DOHH2 (cell line): Measurements from ENCODE around the gene RCAN3.

Experiments used
- H3F3A ChIP-seq: fragments of 200-600 bp; sonication (generic), shearing (Covaris generic); 2 replicates; pipeline ENCODE4 v1.6.0; 2016; ENCODE audit warnings: antibody characterized with exemption, mild to moderate bottlenecking; ENCODE audit not compliant: control insufficient read depth, insufficient read depth
- H3K27ac ChIP-seq: fragments of 200-600 bp; sonication (generic); 2 replicates; pipeline ENCODE4 v1.5.1; 2014; ENCODE audit warnings: low read depth, mild to moderate bottlenecking, low read length, moderate library complexity
- H3K27me3 ChIP-seq: fragments of 200-600 bp; sonication (generic); 2 replicates; pipeline ENCODE4 v1.6.1; 2014; ENCODE audit warnings: mild to moderate bottlenecking, low read length, mixed read lengths; ENCODE audit not compliant: control insufficient read depth
- H3K36me3 ChIP-seq: fragments of 200-600 bp; sonication (generic); 2 replicates; pipeline ENCODE4 v1.6.1; 2014; ENCODE audit warnings: mild to moderate bottlenecking, low read length, moderate library complexity, mixed read lengths; ENCODE audit not compliant: control insufficient read depth
- H3K4me1 ChIP-seq: fragments of 200-600 bp; sonication (generic); 2 replicates; pipeline ENCODE4 v1.6.1; 2014; ENCODE audit warnings: mild to moderate bottlenecking, low read length, mixed read lengths; ENCODE audit not compliant: control insufficient read depth
- H3K4me2 ChIP-seq: fragments of 200-600 bp; sonication (generic); 2 replicates; pipeline ENCODE4 v1.6.0; 2014; ENCODE audit warnings: mild to moderate bottlenecking, low read length, moderate library complexity
- H3K4me3 ChIP-seq: fragments of 200-600 bp; sonication (generic); 2 replicates; pipeline ENCODE4 v1.5.1; 2014; ENCODE audit warnings: mild to moderate bottlenecking, low read length, mixed read lengths
- H3K79me2 ChIP-seq: fragments of 200-600 bp; sonication (generic); 2 replicates; pipeline ENCODE4 v1.6.1; 2014; ENCODE audit warnings: mild to moderate bottlenecking, low read length, mixed read lengths; ENCODE audit not compliant: control insufficient read depth
- H3K9me2 ChIP-seq: fragments of 200-600 bp; sonication (generic); replicated peaks from 2 replicates; pipeline ENCODE4 v1.6.1; 2014; ENCODE audit warnings: mild to moderate bottlenecking, low read length, mixed read lengths; ENCODE audit not compliant: control insufficient read depth
- H3K9me3 ChIP-seq: fragments of 200-600 bp; sonication (generic); 2 replicates; pipeline ENCODE4 v1.6.1; 2014; ENCODE audit warnings: antibody characterized with exemption, low read length, mixed read lengths; ENCODE audit not compliant: control insufficient read depth, insufficient read depth
- H4K20me1 ChIP-seq: fragments of 200-600 bp; sonication (generic); 2 replicates; pipeline ENCODE4 v1.6.0; 2014; ENCODE audit warnings: low read depth, mild to moderate bottlenecking, antibody characterized with exemption, low read length, moderate library complexity; ENCODE audit not compliant: control insufficient read depth, insufficient read depth
- CTCF ChIP-seq: fragments of 200-600 bp; sonication (generic); IDR thresholded peaks from one replicate; pipeline ENCODE4 v1.5.1; 2014; ENCODE audit warnings: antibody characterized with exemption, mild to moderate bottlenecking, low read depth, low read length; ENCODE audit not compliant: poor library complexity, severe bottlenecking
- EZH2phosphoT487 ChIP-seq: fragments of 200-600 bp; sonication (generic); IDR thresholded peaks from 2 replicates; pipeline ENCODE4 v1.6.1; 2017; ENCODE audit warnings: borderline replicate concordance, mild to moderate bottlenecking, antibody characterized with exemption, low read length, moderate library complexity, mixed read lengths

RCAN3 gene

GRCh38 chr1:24498589-24498988 lies 4.0 kb upstream of the RCAN3 start:
- TF ChIP-seq EZH2phosphoT487 (no peak), CTCF (no peak)
- H3K9me2 ChIP-seq = no peaks in the 10 kb centered on the region

GRCh38 chr1:24500448-24501048 lies 2.1 kb upstream of the RCAN3 start:
- peaks cover 5% of the 10 kb centered on the region; the same call in 1 of the 2 replicates for H3F3A ChIP-seq
- H3K9me3 ChIP-seq = no peaks in the 10 kb centered on the region
- no peaks in the 10 kb centered on the region for H3K9me2 ChIP-seq
- no peaks in the 10 kb centered on the region for H3K36me3 ChIP-seq
- TF ChIP-seq CTCF = no peak
- no peak for TF ChIP-seq EZH2phosphoT487
- H3K4me3 ChIP-seq = no peak overlapping the region; the same call in 1 of the 2 replicates
- H3K79me2 ChIP-seq = peaks cover 18% of the 10 kb centered on the region
- peak overlapping the region; percentile 65; the same call in 1 of the 2 replicates for H3K27ac ChIP-seq
- H3K4me1 ChIP-seq = peaks cover 33% of the 10 kb centered on the region
- peak overlapping the region; percentile 86 for H3K4me2 ChIP-seq
- H4K20me1 ChIP-seq = no peaks in the 10 kb centered on the region
- no peaks in the 10 kb centered on the region for H3K27me3 ChIP-seq

More at GRCh38 chr1:24498589-24498988, 4.0 kb upstream of the RCAN3 start:
- H3K9me3 ChIP-seq = no peaks in the 10 kb centered on the region
- H3K27me3 ChIP-seq = no peaks in the 10 kb centered on the region
- H3F3A ChIP-seq = peaks cover under 1% of the 10 kb centered on the region; the same call in 1 of the 2 replicates
- H4K20me1 ChIP-seq = no peaks in the 10 kb centered on the region
- H3K4me1 ChIP-seq = peaks cover 20% of the 10 kb centered on the region
- no peak overlapping the region for H3K4me3 ChIP-seq
- H3K27ac ChIP-seq = no peak overlapping the region
- H3K4me2 ChIP-seq = no peak overlapping the region
- H3K36me3 ChIP-seq = no peaks in the 10 kb centered on the region
- peaks cover 5% of the 10 kb centered on the region for H3K79me2 ChIP-seq

GRCh38 chr1:24501371-24502064 lies 1.1 kb upstream of the RCAN3 start:
- H3K27me3 ChIP-seq = no peaks in the 10 kb centered on the region
- peak overlapping the region; percentile 86 for H3K4me2 ChIP-seq
- no peaks in the 10 kb centered on the region for H3K9me2 ChIP-seq
- TF ChIP-seq EZH2phosphoT487 = no peak
- TF ChIP-seq CTCF = no peak
- peaks cover 22% of the 10 kb centered on the region for H3K79me2 ChIP-seq
- peaks cover 42% of the 10 kb centered on the region for H3K4me1 ChIP-seq
- no peaks in the 10 kb centered on the region for H4K20me1 ChIP-seq
- peaks cover 5% of the 10 kb centered on the region; the same call in 1 of the 2 replicates for H3F3A ChIP-seq
- no peaks in the 10 kb centered on the region for H3K9me3 ChIP-seq
- peak overlapping the region; percentile 65 for H3K27ac ChIP-seq
- no peaks in the 10 kb centered on the region for H3K36me3 ChIP-seq
- H3K4me3 ChIP-seq = peak overlapping the region; percentile 78
